Liver (tissue), 9 donors: ENCODE results near the gene HSP90AB1. TPM values are rescaled to one million over a fixed set of nuclear protein-coding genes. Genes with fewer than 3 reads are reported as not detected.

ENCODE experiments used
- DNase-seq: peaks from one replicate; pipeline ENCODE4 v3.0.0-alpha.2; 2017; ENCODE audit warnings: low spot score
- H3K27ac ChIP-seq, 2 donors: one replicate each; pipeline ENCODE4 v1.7.0; 2013; ENCODE audit warnings: inconsistent platforms in 2 of 2, low read length in 2 of 2, control low read depth in 1 of 2, low read depth in 1 of 2, mild to moderate bottlenecking in 1 of 2
- H3K27me3 ChIP-seq, 4 donors: one replicate each; pipeline versions ENCODE4 v1.6.1 to v1.7.0; 2013; ENCODE audit warnings: low read length in 3 of 4, inconsistent platforms in 1 of 4, mild to moderate bottlenecking in 1 of 4, moderate library complexity in 1 of 4; ENCODE audit not compliant: control insufficient read depth in 4 of 4, insufficient read depth in 4 of 4
- H3K36me3 ChIP-seq, 4 donors: one replicate each; pipeline versions ENCODE4 v1.6.1 to v1.7.0; 2013; ENCODE audit warnings: low read length in 3 of 4, mild to moderate bottlenecking in 3 of 4, low read depth in 1 of 4, moderate library complexity in 1 of 4; ENCODE audit not compliant: control insufficient read depth in 4 of 4, insufficient read depth in 3 of 4
- H3K4me1 ChIP-seq, 4 donors: one replicate each; pipeline versions ENCODE4 v1.6.1 to v1.7.0; 2013; ENCODE audit warnings: low read length in 3 of 4, mild to moderate bottlenecking in 3 of 4, moderate library complexity in 1 of 4; ENCODE audit not compliant: control insufficient read depth in 4 of 4, insufficient read depth in 4 of 4
- H3K4me3 ChIP-seq, 3 donors: one replicate each; pipeline versions ENCODE4 v1.6.1 to v1.7.0; 2013; ENCODE audit warnings: low read length in 3 of 3, control low read depth in 1 of 3, low read depth in 1 of 3, mild to moderate bottlenecking in 1 of 3
- H3K9ac ChIP-seq, 2 donors: one replicate each; pipeline ENCODE4 v1.7.0; 2013; ENCODE audit warnings: low read length in 2 of 2, mild to moderate bottlenecking in 2 of 2, moderate library complexity in 2 of 2, control low read depth in 1 of 2, low read depth in 1 of 2
- H3K9me3 ChIP-seq, 4 donors: one replicate each; pipeline versions ENCODE4 v1.6.1 to v1.7.0; 2013; ENCODE audit warnings: low read length in 3 of 4; ENCODE audit not compliant: control insufficient read depth in 4 of 4
- EGR1 ChIP-seq, 2 donors: IDR thresholded peaks; 2 replicates each; pipeline ENCODE4 v1.6.1; 2016 to 2018; ENCODE audit warnings: antibody characterized with exemption in 2 of 2, low read depth in 2 of 2
- FOXA1 ChIP-seq: IDR thresholded peaks from 2 replicates; pipeline ENCODE4 v1.6.1; 2016; ENCODE audit warnings: antibody characterized with exemption
- FOXA2 ChIP-seq: IDR thresholded peaks from 2 replicates; pipeline ENCODE4 v1.6.1; 2016; ENCODE audit warnings: antibody characterized with exemption
- GABPA ChIP-seq, 2 donors: IDR thresholded peaks in 1 of 2; conservative IDR thresholded peaks in 1 of 2; 2 replicates each; pipeline ENCODE4 v1.6.1; 2016; ENCODE audit warnings: antibody characterized with exemption in 2 of 2, mild to moderate bottlenecking in 1 of 2, moderate library complexity in 1 of 2
- HNF4A ChIP-seq, 2 donors: conservative IDR thresholded peaks; 2 replicates each; pipeline ENCODE4 v1.6.1; 2016; ENCODE audit warnings: antibody characterized with exemption in 2 of 2, mild to moderate bottlenecking in 2 of 2
- HNF4G ChIP-seq: IDR thresholded peaks from 2 replicates; pipeline ENCODE4 v1.6.1; 2016; ENCODE audit warnings: antibody characterized with exemption
- JUND ChIP-seq, 2 donors: IDR thresholded peaks; 2 replicates each; pipeline ENCODE4 v1.6.1; 2016; ENCODE audit warnings: antibody characterized with exemption in 2 of 2
- NR2F2 ChIP-seq: IDR thresholded peaks from 2 replicates; pipeline ENCODE4 v1.6.1; 2016; ENCODE audit warnings: antibody characterized with exemption
- RAD21 ChIP-seq, 2 donors: IDR thresholded peaks; 2 replicates each; pipeline ENCODE4 v1.6.1; 2016; ENCODE audit warnings: antibody characterized with exemption in 2 of 2, mild to moderate bottlenecking in 2 of 2
- RXRA ChIP-seq, 2 donors: IDR thresholded peaks; 2 replicates each; pipeline ENCODE4 v1.6.1; 2017 to 2018; ENCODE audit warnings: antibody characterized with exemption in 2 of 2, mild to moderate bottlenecking in 1 of 2
- SP1 ChIP-seq: IDR thresholded peaks from 2 replicates; pipeline ENCODE4 v1.6.1; 2018; ENCODE audit warnings: antibody characterized with exemption, mild to moderate bottlenecking
- TAF1 ChIP-seq: conservative IDR thresholded peaks from 2 replicates; pipeline ENCODE4 v1.6.1; 2016; ENCODE audit warnings: antibody characterized with exemption, mild to moderate bottlenecking
- YY1 ChIP-seq: IDR thresholded peaks from 2 replicates; pipeline ENCODE4 v1.6.1; 2016; ENCODE audit warnings: antibody characterized with exemption, mild to moderate bottlenecking
- WGBS: extraction: QIAGEN DNeasy Blood & Tissue Kit; methylation state at CpG from one replicate; pipeline ENCODE4 v1.1.7; 2013; 5-methylcytosine and 5-hydroxymethylcytosine counted together
- polyA plus RNA-seq, 2 donors: library from polyadenylated mRNA; stranded (reverse) in 1 of 2; unstranded in 1 of 2; fragments of 200-250 nt in 1 of 2; fragments of >200 nt in 1 of 2; fragmentation: Nextera tagmentation in 1 of 2; extraction: Ambion mirVana in 1 of 2; gene quantifications; one replicate each; pipeline versions ENCODE4 v1.2.1 to v1.2.3, GENCODE V29; 2013 to 2015
- total RNA-seq, 2 donors: library from RNA; depleted of rRNA; stranded (reverse); fragments of >200 nt; gene quantifications; one replicate each; pipeline ENCODE4 v1.2.3, GENCODE V29; 2014
- TF ChIP-seq, protein P1 (sequence below): IDR thresholded peaks from 2 replicates; pipeline ENCODE4 v1.6.1; 2016; ENCODE audit warnings: antibody characterized with exemption, mild to moderate bottlenecking
- TF ChIP-seq, protein P2 (sequence below): IDR thresholded peaks from 2 replicates; pipeline ENCODE4 v1.6.1; 2016; ENCODE audit warnings: antibody characterized with exemption
- TF ChIP-seq, protein P3 (sequence below): fragments of 150-350 bp; IDR thresholded peaks from 2 replicates; pipeline ENCODE4 v1.5.1; 2017; ENCODE audit warnings: improper control_type of control experiment, low read depth, low read length; ENCODE audit not compliant: missing input control
- TF ChIP-seq, protein P4 (sequence below): IDR thresholded peaks from 2 replicates; pipeline ENCODE4 v1.6.1; 2016; ENCODE audit warnings: antibody characterized with exemption
- TF ChIP-seq, protein P5 (sequence below): IDR thresholded peaks from 2 replicates; pipeline ENCODE4 v1.6.1; 2016; ENCODE audit warnings: antibody characterized with exemption
- donor health status: healthy.
- donor health status: healthy.
- donor health status: healthy.
- donor health status: healthy.
- donor health status: healthy.

Gene HSP90AB1
- total and polyA plus RNA-seq, 4 donors: 129 to 281 (median 203) TPM

DNA sequence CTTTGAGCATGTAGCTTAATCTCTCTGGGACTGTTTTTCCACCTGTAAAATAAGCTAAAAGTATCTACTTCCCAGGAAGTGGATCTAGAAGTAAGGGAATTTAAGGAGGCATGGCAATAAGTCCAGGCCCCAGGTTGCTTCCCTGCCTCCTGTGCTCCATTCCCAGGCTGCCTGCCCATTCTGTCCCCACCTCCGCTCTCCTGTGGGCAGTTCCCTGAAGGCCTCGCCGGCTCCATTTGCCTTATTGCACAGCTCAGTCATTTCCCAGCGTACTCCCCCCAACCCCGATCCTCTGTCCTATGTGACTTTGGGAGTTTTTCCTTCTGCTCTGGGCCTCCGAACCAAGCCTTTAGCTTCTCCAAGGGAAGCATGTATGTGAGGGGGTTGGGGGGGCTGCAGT lies 18.9 kb upstream of the HSP90AB1 start:
- peaks cover 39 to 86% (median 74%) of the 10 kb centered on the region in 4 donors for H3K4me1 ChIP-seq
- H3K36me3 ChIP-seq: peaks cover 0 to 4% (median 2%) of the 10 kb centered on the region in 4 donors
- H3K27ac ChIP-seq: peak overlapping the region; percentile 69 to 75
- DNase-seq: no peak
- no peaks in the 10 kb centered on the region for H3K9me3 ChIP-seq
- 86% methylated on average over 6 of the region's 6 CpGs for WGBS
- H3K4me3 ChIP-seq: no peak overlapping the region
- no peak overlapping the region for H3K9ac ChIP-seq
- TF ChIP-seq HNF4A (conservative IDR thresholded peaks at IDR 0.05): no peak
- TF ChIP-seq GABPA (IDR thresholded peaks at IDR 0.05 in 1 of 2, conservative IDR thresholded peaks at IDR 0.05 in 1 of 2): no peak
- TF ChIP-seq NR2F2: no peak
- no peak for TF ChIP-seq RXRA (IDR thresholded peaks at IDR 0.05)
- no peak for TF ChIP-seq YY1
- no peak for TF ChIP-seq JUND (IDR thresholded peaks at IDR 0.05)
- TF ChIP-seq, protein P1, sequence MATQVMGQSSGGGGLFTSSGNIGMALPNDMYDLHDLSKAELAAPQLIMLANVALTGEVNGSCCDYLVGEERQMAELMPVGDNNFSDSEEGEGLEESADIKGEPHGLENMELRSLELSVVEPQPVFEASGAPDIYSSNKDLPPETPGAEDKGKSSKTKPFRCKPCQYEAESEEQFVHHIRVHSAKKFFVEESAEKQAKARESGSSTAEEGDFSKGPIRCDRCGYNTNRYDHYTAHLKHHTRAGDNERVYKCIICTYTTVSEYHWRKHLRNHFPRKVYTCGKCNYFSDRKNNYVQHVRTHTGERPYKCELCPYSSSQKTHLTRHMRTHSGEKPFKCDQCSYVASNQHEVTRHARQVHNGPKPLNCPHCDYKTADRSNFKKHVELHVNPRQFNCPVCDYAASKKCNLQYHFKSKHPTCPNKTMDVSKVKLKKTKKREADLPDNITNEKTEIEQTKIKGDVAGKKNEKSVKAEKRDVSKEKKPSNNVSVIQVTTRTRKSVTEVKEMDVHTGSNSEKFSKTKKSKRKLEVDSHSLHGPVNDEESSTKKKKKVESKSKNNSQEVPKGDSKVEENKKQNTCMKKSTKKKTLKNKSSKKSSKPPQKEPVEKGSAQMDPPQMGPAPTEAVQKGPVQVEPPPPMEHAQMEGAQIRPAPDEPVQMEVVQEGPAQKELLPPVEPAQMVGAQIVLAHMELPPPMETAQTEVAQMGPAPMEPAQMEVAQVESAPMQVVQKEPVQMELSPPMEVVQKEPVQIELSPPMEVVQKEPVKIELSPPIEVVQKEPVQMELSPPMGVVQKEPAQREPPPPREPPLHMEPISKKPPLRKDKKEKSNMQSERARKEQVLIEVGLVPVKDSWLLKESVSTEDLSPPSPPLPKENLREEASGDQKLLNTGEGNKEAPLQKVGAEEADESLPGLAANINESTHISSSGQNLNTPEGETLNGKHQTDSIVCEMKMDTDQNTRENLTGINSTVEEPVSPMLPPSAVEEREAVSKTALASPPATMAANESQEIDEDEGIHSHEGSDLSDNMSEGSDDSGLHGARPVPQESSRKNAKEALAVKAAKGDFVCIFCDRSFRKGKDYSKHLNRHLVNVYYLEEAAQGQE: no peak
- no peak for TF ChIP-seq FOXA2
- no peak for TF ChIP-seq SP1
- no peak for TF ChIP-seq HNF4G
- TF ChIP-seq EGR1 (IDR thresholded peaks at IDR 0.05; ENCODE audit: low read depth in 2 of 2): no peak
- no peak for TF ChIP-seq FOXA1
- no peak for TF ChIP-seq TAF1
- TF ChIP-seq, protein P2, sequence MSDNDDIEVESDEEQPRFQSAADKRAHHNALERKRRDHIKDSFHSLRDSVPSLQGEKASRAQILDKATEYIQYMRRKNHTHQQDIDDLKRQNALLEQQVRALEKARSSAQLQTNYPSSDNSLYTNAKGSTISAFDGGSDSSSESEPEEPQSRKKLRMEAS: no peak
- TF ChIP-seq, protein P3, sequence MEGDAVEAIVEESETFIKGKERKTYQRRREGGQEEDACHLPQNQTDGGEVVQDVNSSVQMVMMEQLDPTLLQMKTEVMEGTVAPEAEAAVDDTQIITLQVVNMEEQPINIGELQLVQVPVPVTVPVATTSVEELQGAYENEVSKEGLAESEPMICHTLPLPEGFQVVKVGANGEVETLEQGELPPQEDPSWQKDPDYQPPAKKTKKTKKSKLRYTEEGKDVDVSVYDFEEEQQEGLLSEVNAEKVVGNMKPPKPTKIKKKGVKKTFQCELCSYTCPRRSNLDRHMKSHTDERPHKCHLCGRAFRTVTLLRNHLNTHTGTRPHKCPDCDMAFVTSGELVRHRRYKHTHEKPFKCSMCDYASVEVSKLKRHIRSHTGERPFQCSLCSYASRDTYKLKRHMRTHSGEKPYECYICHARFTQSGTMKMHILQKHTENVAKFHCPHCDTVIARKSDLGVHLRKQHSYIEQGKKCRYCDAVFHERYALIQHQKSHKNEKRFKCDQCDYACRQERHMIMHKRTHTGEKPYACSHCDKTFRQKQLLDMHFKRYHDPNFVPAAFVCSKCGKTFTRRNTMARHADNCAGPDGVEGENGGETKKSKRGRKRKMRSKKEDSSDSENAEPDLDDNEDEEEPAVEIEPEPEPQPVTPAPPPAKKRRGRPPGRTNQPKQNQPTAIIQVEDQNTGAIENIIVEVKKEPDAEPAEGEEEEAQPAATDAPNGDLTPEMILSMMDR: no peak
- TF ChIP-seq, protein P4, sequence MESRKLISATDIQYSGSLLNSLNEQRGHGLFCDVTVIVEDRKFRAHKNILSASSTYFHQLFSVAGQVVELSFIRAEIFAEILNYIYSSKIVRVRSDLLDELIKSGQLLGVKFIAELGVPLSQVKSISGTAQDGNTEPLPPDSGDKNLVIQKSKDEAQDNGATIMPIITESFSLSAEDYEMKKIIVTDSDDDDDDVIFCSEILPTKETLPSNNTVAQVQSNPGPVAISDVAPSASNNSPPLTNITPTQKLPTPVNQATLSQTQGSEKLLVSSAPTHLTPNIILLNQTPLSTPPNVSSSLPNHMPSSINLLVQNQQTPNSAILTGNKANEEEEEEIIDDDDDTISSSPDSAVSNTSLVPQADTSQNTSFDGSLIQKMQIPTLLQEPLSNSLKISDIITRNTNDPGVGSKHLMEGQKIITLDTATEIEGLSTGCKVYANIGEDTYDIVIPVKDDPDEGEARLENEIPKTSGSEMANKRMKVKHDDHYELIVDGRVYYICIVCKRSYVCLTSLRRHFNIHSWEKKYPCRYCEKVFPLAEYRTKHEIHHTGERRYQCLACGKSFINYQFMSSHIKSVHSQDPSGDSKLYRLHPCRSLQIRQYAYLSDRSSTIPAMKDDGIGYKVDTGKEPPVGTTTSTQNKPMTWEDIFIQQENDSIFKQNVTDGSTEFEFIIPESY: no peak
- no peak for TF ChIP-seq RAD21 (IDR thresholded peaks at IDR 0.05)
- TF ChIP-seq, protein P5, sequence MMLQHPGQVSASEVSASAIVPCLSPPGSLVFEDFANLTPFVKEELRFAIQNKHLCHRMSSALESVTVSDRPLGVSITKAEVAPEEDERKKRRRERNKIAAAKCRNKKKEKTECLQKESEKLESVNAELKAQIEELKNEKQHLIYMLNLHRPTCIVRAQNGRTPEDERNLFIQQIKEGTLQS: no peak
- H3K27me3 ChIP-seq: no peaks in the 10 kb centered on the region
